HUES6 (cell line): ENCODE measurements around the gene COLEC12.

Experiments
- H3K27ac ChIP-seq: 2 replicates; pipeline ENCODE4 v1.7.0; 2013; ENCODE audit warnings: low read depth, mild to moderate bottlenecking, low read length, inconsistent platforms
- H3K27me3 ChIP-seq: 2 replicates; pipeline ENCODE4 v1.6.1; 2013; ENCODE audit warnings: low read length; ENCODE audit not compliant: control insufficient read depth, insufficient read depth
- H3K36me3 ChIP-seq: 2 replicates; pipeline ENCODE4 v1.6.1; 2013; ENCODE audit warnings: low read length; ENCODE audit not compliant: control insufficient read depth, insufficient read depth
- H3K4me1 ChIP-seq: 2 replicates; pipeline ENCODE4 v1.6.1; 2013; ENCODE audit warnings: low read length; ENCODE audit not compliant: control insufficient read depth, insufficient read depth
- H3K4me3 ChIP-seq: 2 replicates; pipeline ENCODE4 v1.5.1; 2013; ENCODE audit warnings: low read depth, low read length
- H3K9ac ChIP-seq: one replicate; pipeline ENCODE4 v1.6.1; 2013; ENCODE audit warnings: mild to moderate bottlenecking, low read length
- H3K9me3 ChIP-seq: 2 replicates; pipeline ENCODE4 v1.6.1; 2013; ENCODE audit warnings: low read depth, low read length; ENCODE audit not compliant: control insufficient read depth, insufficient read depth

The COLEC12 gene

GRCh38 chr18:457521-458412, 42.7 kb downstream of the COLEC12 start:
- peaks cover 5% of the 10 kb centered on the region; the same call in 1 of the 2 replicates for H3K9me3 ChIP-seq
- peaks cover 8% of the 10 kb centered on the region; the same call in 1 of the 2 replicates for H3K4me1 ChIP-seq
- H3K4me3 ChIP-seq, result no peak overlapping the region
- H3K27me3 ChIP-seq, result no peaks in the 10 kb centered on the region
- H3K27ac ChIP-seq, result no peak overlapping the region
- H3K9ac ChIP-seq, result no peak overlapping the region
- no peaks in the 10 kb centered on the region for H3K36me3 ChIP-seq

DNA sequence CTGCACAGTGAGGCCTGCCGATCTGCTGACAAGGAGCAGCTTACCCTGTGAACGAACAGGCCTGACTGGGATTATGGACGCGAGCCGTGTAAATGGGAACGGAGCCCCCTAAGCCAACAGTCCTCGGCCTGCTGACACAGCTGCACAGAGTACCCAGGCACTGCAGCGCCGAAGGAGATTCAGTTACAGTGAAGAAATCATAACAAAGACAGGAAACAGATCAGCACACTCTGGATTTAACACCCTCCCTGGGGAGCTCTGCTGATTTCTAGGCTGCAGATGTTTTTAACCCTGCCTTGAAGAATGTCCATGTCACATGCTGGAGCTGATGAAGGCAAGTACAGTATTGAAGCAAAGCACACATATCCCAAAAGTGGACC, 43.4 kb downstream of the COLEC12 start:
- Histone ChIP-seq H3K27me3 (no peaks in the 10 kb centered on the region), H3K9me3 (peaks cover 4% of the 10 kb centered on the region), H3K4me3 (no peak overlapping the region), H3K27ac (no peak overlapping the region), H3K36me3 (no peaks in the 10 kb centered on the region), H3K4me1 (peaks cover 8% of the 10 kb centered on the region; the same call in 1 of the 2 replicates), H3K9ac (no peak overlapping the region)

GRCh38 chr18:456361-457139, 44.0 kb downstream of the COLEC12 start:
- Histone ChIP-seq H3K4me1 (peaks cover 8% of the 10 kb centered on the region; the same call in 1 of the 2 replicates), H3K9ac (no peak overlapping the region), H3K27me3 (no peaks in the 10 kb centered on the region), H3K9me3 (peaks cover 7% of the 10 kb centered on the region; the same call in 1 of the 2 replicates), H3K4me3 (no peak overlapping the region), H3K36me3 (no peaks in the 10 kb centered on the region), H3K27ac (no peak overlapping the region)

DNA sequence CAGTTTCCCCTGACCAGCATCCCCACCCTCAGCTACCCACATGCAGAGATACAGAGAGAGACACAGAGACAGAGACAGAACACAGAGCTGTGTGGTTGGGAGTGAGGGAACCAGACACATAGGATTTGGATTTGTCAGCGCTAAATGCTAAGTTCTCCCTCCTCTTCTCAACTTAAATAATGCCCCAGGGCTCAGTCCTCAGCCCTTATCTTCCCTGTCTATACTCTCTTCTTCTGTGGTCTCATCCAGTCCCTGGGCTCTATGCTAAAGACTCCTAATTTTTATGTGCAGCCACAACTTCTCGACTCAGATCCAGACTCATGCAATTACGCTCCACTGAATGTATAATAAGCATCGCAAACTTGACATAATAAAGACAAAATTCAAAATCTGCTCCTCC, 47.1 kb downstream of the COLEC12 start:
- Histone ChIP-seq H3K4me3 (no peak overlapping the region), H3K9me3 (peaks cover 16% of the 10 kb centered on the region), H3K27ac (no peak overlapping the region), H3K27me3 (no peaks in the 10 kb centered on the region), H3K9ac (no peak overlapping the region), H3K4me1 (peaks cover 8% of the 10 kb centered on the region; the same call in 1 of the 2 replicates), H3K36me3 (0 out of 2 replicates have a peak, but pooled peaks cover 4% of the 10 kb centered on the region)

- Histone ChIP-seq H3K9ac (no peak overlapping the region), H3K4me1 (peaks cover 8% of the 10 kb centered on the region; the same call in 1 of the 2 replicates), H3K36me3 (0 out of 2 replicates have a peak, but pooled peaks cover 4% of the 10 kb centered on the region), H3K9me3 (peaks cover 16% of the 10 kb centered on the region), H3K27ac (no peak overlapping the region), H3K27me3 (no peaks in the 10 kb centered on the region), H3K4me3 (no peak overlapping the region)
Measured at GRCh38 chr18:452816-453215, 47.7 kb downstream of the COLEC12 start.

- Histone ChIP-seq H3K9ac (no peak overlapping the region), H3K4me3 (no peak overlapping the region), H3K9me3 (peaks cover 16% of the 10 kb centered on the region), H3K4me1 (no peaks in the 10 kb centered on the region), H3K36me3 (0 out of 2 replicates have a peak, but pooled peaks cover 4% of the 10 kb centered on the region), H3K27me3 (no peaks in the 10 kb centered on the region), H3K27ac (no peak overlapping the region)
Measured at GRCh38 chr18:449374-449773, 51.1 kb downstream of the COLEC12 start.

DNA sequence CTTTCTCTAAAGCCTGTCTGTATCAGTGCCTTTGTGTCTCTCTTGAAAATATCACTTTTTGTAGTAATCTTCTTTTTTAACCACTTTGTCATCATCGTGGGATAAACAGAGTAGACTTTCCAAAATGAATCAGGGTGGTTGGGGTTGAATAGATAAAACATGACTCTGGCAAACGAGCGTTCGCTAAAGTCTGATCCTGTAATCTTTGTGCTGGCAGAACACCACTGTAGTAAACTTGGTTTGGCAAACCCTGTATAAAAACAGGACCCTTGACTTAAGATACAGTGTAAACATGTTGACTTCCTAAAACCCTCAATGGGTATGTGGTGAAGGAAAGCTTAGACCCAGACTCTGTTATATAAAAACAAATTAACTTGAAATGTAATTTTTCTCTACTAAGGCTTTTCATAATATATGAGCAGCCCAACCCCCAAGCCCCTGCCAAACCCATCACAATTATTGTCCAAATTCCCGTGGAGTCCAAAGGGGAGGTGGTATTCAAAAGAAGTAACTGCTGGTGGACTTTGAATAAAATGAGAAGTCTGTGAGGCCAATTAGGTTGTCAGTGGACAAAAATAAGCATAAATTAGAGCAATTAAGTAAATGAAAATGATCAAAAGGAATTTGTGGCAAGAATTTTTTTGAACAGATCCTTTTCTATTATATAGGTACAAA, 52.2 kb downstream of the COLEC12 start:
- H3K4me3 ChIP-seq, result no peak overlapping the region
- H3K27me3 ChIP-seq, result no peaks in the 10 kb centered on the region
- no peak overlapping the region for H3K27ac ChIP-seq
- peaks cover 16% of the 10 kb centered on the region for H3K9me3 ChIP-seq
- no peaks in the 10 kb centered on the region for H3K4me1 ChIP-seq
- H3K36me3 ChIP-seq, result 0 out of 2 replicates have a peak, but pooled peaks cover 4% of the 10 kb centered on the region
- H3K9ac ChIP-seq, result no peak overlapping the region

DNA sequence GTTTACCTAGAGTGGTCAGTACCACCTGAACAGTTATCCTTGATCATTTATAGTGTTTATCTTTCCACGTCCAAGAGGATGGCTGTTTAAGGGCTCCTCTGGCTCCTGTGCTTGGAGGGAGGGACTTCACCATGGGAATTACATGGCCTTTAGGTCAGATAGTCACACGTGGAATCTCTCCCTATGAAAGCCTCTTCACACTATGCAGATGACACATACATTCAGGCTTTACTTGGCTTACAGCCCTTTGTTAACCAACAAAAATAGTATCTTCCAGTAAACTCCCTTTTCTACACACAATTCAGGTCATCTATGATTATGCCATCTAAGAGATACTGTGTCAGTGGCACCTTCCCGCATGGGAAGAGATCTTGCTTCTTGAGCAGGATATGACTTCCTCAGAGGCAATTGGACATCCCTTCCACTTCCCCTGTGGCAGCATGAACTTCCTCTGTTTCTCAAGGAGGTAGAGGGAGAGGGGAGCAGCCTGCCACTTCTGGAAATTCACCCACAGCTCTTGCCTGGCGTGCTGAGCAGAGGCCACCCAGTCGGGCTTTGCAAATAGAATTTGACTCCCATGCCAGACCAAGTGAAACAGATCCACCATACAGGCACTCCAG, 53.5 kb downstream of the COLEC12 start:
- Histone ChIP-seq H3K36me3 (0 out of 2 replicates have a peak, but pooled peaks cover 4% of the 10 kb centered on the region), H3K27me3 (no peaks in the 10 kb centered on the region), H3K27ac (no peak overlapping the region), H3K4me3 (no peak overlapping the region), H3K4me1 (no peaks in the 10 kb centered on the region), H3K9ac (no peak overlapping the region), H3K9me3 (peaks cover 13% of the 10 kb centered on the region; the same call in 1 of the 2 replicates)

DNA sequence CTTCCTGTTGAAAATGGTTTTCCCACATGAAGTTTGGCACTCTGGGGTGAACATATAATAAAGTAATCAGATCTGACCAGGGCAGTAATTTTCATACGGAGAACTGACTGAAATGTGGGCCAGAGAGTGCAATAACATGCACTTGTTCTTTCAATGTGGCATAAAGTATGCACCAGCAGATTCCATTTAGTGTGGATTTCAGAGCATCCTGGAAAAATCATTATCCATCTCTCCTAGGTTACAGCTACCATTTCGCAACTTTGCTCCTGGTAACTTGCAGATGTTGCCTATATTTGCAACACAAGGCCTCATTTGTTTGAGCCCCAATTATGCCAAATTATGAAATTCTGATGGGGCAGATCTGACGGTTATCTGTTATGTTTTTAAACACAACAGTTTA, 55.4 kb downstream of the COLEC12 start:
- Histone ChIP-seq H3K4me3 (no peak overlapping the region), H3K4me1 (no peaks in the 10 kb centered on the region), H3K9ac (no peak overlapping the region), H3K36me3 (no peaks in the 10 kb centered on the region), H3K27me3 (no peaks in the 10 kb centered on the region), H3K27ac (no peak overlapping the region), H3K9me3 (no peaks in the 10 kb centered on the region)

DNA sequence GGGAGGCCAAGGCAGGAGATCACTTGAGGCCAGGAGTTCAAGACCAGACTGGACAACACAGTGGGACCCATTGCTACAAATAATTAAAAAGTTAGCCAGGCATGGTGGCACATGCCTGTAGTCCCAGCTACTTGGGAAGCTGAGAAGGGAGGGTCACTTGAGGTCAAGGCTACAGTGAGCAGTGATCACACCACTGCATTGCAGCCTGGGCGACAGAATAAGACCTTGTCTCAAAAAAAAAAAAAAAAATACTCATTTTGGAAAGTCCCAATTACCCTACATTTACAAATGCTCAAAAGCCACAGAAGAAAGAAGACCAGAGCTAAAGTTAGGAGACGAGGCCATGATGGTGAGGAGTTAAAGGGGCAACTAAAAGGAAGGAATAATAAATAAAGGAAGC, 61.9 kb downstream of the COLEC12 start:
- no peak overlapping the region for H3K9ac ChIP-seq
- H3K27me3 ChIP-seq, result no peaks in the 10 kb centered on the region
- H3K4me3 ChIP-seq, result no peak overlapping the region
- H3K4me1 ChIP-seq, result no peaks in the 10 kb centered on the region
- H3K36me3 ChIP-seq, result no peaks in the 10 kb centered on the region
- no peak overlapping the region for H3K27ac ChIP-seq
- H3K9me3 ChIP-seq, result peaks cover 5% of the 10 kb centered on the region; the same call in 1 of the 2 replicates
